Hepatic stellate cell (primary cell): ENCODE results near the gene ADORA3.

ENCODE experiments used
- DNase-seq: peaks from one replicate; pipeline ENCODE4 v3.0.0; 2011; ENCODE audit warnings: low spot score

The ADORA3 gene

DNA sequence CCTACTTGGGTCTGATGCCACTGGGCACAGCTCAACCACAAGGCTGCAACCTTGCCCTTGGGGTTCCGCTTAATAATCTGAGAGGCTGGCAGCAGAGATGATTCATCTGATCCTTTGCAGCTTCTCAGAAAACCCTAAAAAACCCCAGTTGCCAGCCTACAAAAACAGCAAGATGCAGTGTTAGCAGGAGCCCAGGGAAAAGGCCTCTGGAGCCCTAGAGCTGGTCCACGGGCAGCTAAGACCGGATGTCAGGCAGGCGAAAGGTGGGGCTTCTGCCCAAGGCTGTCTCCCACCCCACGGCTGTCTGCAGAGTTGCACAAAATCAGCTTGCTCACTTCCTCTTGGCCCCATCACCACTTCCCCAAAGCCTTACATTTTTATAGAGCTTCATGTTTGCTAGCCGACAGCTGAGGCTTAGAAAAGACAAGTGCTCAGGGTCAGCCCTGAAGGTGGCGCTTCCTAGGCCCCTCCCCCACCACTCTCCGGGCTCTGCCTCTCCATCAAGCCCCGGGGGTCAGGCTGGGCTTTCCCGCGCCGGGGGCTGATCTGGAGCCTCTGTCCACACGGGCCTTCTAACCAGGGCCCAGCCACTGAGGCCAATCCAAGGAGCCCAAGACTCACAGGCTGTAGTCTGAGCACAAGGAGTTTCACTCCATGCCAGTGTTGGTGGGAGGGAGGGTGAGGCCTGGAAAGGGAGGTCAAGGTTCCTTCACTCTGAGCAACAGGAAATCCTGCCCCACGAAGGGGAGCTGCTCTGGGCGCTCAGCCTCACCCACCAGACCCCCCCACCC is 4.2 kb upstream of the ADORA3 start:
- DNase-seq = peak; percentile 52

DNA sequence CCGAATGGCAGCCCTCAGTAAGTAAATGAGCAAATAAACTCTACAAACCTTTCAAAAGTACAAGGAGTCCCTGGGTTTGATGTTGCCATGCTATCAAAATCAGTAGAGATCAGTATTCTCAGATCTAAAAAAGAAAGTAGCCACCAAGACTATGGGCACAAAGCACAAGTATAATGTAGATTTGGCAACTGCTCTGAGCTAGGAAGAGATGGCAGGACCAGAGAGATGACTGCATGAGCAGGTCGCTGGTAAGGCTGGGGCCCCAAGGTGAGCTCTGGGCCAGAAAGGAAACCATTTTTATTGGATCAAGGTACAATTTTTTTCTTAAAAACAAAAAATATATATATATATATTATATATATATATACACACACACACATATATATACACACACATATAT is 3.1 kb upstream of the ADORA3 start:
- no peak for DNase-seq

DNA sequence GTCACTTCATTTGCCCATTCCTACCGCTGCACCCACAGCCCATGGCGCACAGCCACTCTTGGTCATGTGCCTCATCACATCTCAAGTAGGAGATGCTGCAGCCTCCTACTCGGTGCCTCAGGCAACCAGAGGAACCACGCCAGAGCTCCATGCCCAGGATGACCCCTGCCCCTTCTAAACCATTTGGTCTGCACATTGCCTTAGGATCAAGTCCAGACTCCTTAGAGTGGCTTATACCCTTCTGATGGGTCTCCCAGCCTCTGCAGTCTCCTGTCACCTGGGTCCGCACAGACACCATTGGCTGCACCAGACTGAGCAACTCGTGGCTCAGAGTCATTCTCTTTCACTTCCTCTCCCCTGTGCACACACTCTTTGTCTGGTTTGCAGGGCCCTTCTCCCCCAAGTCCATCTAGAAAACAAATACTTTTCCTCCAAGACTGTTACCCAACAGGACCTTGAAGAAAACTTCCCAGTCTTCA is 2.2 kb upstream of the ADORA3 start:
- no peak for DNase-seq

DNA sequence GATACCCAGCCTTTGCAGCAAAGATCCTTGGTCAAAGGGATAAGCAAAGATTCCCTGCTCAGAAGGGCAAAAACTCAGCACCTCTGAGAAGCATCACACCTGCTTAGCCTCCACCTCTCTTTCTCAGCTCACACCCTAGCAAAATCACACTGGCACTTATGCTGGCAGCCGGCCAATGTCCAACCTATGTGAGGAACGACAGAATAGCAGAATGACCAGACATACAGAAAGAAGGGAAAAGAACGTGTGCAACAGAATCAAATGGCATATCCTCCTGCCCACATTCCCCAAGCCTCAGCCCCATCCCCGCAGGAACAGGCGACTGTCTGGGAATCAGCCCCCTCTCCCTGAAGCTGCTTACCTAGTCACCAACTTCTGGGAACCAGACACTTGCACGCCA is 664 bp upstream of the ADORA3 start:
- DNase-seq = no peak

DNA sequence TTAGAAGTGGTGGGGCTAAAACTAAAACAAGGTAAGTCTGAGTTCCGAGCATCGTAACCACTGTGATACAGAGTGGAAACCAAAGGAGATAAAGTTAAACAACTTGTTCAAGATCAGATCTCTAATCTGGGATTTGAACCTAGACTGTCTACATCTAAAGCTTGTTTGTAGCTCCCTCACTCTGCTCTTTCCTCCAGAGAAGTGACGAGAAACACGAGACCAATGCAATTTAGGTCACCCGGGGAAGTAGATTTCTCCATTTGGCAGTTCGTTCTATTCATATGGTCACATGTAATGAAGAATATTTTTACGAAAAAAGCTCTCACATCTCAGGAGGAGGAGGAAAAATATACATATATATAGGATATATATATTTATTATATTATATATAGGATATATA is 1.8 kb downstream of the ADORA3 start:
- no peak for DNase-seq

DNA sequence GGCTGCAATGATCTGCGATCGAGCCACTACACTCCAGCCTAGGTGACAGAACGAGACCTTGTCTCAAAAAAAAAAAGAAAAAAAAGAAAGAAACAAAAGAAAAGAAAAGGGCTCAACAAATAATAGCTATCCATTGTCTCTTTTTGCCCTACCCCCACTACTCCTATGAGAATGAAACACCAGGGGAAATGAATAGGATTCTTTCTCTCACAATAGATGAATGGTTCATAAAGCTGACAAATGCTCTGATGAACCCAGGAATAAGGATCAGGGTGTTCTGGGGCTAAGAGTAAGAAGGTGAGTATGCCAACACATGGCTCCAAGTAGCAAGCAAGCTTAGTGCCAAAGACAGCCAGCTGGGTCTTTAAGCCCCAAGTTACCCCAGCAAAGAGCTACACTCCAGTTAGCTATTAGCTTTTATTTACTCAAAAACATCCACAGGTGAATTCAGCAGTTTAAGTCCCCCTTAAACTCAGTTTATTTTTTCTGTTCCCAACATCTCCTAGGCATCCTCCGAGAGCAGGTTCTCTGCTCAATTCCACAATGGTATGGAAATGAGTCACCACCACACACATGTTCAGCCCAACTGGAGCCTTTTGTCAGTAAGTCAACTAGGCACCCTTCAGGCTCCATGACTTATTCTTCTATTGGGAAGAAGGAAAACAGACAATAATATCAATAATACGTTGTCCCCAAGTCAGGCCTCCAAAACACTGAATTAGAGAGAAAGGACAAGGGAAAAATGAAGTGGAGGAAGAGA is 4.2 kb downstream of the ADORA3 start:
- DNase-seq = no peak

DNA sequence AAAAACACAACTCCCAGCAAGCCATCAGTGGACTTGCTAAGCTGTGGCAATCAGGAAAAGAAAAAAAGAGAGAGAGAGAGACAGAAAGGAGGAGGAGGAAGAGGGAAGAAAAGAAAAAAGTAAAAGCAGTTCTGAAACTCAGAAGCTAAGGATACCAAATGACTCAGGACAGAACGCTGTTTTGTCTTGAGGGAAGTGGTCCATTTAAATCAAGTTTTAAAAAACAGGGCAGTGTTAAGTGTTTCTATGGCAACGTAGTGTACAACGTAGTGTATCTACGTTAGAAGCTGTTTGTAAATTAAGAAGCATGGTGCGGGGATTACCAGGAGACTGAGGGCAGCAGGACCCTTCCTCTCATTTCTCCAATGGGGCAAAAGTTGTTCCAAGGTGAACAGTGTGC is 5.8 kb downstream of the ADORA3 start:
- DNase-seq = no peak

DNA sequence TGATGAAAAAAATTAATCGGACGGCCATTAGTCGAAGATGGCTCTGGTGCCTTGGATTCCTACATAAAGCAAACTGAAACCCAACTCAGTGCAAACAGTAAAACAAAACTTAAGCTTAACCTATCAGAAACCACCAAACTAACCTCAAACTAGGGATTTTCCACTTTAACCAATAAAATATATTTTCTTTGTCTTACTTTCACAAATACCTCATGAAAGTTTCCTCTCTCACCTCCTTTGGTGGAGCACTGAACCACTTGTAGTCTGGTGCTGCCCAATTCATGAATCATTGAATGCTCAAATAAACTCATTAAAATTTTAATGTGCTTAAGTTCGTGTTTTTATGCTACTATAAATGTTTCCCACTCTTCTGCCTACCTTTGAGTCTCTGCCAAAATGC is 7.0 kb downstream of the ADORA3 start:
- DNase-seq = no peak

DNA sequence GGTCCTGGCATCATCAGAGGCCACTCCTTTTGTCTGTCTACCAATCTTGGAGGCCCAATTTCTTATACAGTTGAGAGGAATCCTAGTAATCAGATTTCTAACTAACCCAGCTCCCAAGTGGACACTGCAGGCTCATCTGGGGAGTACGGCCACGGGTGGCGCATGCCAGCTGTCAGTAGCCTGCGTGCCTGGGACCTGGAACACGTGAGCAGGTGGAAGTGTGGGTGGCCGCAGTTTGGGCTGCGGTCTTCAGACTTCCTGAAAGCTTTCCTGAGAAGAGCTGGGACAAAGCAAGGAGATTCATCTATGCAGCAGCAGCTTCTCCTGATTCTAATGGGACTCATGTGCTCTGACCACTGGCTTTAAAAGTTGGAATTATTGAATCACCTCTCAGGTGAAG is 12.4 kb downstream of the ADORA3 start:
- no peak for DNase-seq

DNA sequence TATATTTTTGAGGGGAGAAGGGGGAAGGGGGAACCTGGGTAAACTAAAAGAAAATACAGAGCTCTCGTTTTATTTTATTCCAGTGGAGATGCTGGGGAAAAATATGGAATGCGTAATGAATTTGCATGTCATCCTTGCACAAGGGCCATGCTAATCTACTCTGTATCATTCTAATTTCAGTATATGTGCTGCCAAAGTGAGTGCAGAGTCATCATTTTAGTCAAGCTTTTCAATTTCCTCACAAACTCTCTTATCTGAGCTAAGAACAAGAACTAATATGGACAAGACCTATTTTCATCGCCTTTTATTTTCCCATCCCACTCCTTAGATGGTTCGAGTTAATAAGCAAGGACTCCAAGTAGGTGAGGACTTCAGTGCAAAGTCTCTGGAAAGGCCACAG is 13.2 kb downstream of the ADORA3 start:
- DNase-seq = no peak

DNA sequence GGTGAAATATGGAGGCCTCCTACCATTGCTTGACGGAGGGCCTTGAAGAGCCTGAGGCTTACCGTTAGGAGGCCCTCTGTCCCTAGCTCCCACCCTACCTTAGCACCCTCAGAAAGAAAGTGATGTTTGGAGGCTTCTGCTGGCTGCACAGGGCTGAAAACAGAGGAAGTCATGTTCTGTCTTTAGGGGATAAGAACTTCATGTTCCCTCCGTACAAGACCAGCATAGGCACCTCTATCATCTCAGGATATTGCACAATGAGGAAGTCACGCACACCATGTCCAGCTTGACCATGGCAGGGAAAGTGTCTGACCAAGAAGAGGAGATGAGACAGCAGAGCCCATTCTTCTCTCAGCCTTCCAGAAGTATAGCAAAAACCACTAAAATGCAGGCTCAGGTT is 13.8 kb downstream of the ADORA3 start:
- no peak for DNase-seq

DNA sequence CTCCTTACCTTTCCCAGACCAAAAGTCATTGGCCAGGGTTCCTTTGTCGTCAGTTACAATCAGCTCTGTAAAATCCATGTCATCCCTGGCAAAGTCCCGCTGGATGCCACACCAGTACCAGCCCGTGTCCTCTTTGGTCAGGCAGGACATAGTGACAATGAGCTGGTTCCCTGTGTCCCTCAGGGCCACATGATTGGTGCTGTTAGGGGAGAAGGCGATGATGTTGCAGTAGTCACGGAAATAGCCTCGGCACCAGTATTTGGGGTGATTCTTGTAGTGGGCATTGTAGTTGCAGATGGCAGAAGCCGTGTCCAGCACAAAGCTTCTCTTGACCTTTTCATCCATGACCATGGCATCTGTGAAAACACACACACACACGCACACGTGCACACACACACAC is 14.8 kb downstream of the ADORA3 start:
- DNase-seq = no peak

DNA sequence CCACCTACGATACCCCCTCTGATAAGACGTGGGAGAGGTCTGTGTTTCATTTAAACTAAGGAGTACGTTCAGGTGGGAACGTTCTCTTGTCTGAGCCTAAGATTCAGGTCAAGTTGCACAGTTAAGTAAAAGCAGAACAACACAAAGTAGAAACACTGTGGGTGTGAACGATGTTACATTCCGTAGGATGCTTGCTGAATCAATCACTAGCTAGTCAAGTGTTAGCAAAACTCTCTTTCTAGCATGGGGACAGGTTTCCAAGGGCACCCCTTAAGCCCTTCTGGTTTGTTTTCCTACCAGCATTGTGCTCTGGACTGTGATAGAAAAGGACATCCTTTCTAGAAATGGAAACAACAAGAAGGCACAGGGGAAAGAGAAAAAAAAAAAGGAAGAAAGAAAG is 16.3 kb downstream of the ADORA3 start:
- no peak for DNase-seq

DNA sequence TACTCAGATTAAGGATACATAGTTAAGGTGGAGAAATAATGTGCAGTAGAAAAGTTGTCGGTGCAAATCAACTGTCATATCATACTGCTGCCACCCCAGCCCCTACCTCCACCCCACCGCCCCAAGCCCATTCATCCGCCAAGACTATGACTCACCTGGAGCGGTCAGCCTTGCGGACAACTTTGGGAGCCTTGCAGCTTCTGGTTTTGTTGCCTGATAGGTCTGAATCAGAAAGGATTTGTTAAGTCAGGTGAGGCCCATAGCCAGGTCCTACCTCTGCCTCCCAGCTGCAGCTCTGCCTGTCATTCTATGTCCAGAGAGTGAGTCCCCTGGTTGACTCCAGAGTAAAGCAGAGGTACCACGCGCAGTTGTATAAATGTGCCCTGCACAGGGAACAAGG is 17.0 kb downstream of the ADORA3 start:
- DNase-seq = no peak

DNA sequence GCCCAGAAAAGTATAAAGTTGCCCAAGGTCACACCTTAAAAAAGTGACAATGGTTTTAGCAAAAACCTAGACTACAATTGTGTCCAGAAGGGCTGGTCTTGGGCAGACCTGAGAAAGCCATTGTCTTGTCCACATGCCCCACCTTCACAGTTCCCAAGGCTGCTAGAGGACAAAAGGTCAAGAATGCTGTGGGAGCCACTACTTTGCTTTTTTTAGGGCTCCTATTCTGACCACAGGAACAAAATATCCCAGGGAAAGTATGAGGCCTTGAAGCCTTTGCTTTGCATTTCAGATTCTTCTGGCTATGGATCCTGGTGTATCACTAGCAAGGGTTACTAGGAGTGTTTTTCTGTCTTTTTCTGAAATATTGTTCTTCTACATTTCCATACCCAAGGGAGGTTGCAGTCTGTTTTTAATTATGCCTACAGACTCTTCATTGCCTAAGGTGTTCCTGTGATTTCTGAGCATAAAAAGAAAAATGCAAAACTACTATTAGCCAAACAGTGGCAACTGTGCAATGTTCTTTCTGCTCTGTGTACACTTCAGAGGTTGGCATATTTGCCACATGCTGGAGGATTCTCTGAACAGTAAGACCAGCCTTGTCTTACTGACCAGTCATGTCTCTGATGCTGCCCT is 18.9 kb downstream of the ADORA3 start:
- DNase-seq = no peak

DNA sequence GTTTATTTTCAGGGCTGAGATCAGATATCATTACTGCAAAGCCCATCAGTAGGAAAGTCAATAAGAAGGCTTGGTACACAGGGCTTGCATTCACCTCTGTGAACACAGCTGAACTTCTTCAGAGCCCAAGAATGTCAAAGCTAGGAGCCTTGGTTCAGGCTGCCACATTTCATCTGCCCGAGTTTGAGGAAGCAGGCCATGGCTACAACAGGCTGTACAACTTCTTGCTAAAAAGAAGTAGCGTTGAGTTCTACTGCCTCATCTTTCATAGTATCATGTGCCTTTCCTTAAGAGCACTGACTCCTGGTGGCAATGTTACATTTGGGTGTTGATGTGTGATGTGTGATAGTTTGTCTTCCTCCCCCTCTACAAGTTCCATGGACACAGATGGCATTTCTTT is 19.6 kb downstream of the ADORA3 start:
- DNase-seq = no peak

DNA sequence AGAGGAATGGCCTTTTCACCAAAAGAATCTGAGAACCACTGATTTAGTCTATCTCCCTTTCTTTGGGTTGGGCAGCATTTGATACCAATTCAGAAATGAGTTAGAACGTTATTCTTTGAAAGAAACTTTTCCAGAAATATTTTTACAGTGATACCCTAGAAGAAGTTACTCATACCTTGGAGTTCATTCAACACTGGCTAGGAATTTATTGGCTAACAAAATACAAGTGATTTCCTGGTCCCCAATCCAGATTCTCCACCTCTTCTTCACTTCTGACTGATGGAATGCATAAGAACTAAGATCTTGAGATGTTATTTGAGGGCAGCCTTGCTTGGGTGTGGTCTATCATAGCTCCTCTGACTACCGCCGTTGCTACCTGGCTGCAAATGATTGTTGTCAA is 20.3 kb downstream of the ADORA3 start:
- no peak for DNase-seq

DNA sequence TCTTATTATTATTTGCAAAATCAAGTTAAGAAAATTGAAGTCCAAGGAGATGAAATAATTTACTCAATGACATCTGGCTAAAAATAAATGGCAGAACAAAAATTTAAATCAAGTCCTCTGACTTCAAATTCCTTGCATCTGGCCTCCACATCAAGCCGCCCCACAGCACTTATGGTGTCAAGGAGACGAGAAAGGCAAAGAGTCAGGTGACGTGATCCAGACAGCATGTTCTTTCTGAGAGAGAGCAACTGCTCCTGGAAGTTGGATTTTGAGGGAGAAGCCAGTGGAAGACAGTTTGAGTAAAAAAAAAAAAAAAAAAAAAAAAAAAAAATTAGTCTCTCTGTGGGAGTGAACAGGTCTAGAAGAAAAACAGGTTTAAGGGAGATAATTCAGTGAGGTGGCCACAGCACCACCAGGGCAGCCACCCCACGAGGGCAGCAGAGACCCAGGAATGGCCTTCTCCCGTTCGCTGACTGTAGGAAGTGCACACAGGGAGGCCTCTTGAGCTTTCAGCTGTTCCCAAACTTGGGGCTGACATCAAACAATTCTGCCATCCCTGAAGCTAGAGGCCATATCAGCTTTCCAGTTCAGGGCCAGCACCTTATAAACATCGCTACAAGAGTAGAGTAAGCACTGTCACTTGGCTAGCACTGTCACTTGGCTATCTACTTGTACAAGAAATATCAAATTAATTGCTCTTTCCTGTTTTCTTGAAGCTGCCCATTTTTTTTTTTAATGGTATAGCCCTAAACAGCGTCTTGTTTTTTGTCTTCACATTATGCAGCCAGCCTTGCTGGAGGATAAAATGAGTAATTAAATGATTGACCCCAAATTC is 21.8 kb downstream of the ADORA3 start:
- peak; percentile 70 for DNase-seq

DNA sequence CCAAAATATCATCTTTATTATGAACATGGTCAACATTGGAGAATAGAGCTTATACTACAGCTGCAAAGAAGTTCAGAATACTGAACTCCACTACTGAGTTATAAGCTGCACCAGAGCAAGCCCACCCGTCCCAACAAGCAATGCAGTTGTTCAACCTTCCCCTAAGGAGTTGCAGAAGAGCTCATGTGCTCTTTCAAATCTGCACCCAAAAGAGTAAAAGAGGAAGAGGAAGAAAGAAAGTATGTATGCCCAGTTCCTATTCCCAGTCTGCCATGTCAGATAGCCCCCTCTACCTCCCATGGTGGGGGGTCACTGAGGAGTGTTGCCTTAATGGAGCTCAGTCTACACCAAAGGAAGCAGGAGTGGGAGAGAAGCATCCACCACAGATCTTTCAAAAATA is 22.8 kb downstream of the ADORA3 start:
- no peak for DNase-seq

DNA sequence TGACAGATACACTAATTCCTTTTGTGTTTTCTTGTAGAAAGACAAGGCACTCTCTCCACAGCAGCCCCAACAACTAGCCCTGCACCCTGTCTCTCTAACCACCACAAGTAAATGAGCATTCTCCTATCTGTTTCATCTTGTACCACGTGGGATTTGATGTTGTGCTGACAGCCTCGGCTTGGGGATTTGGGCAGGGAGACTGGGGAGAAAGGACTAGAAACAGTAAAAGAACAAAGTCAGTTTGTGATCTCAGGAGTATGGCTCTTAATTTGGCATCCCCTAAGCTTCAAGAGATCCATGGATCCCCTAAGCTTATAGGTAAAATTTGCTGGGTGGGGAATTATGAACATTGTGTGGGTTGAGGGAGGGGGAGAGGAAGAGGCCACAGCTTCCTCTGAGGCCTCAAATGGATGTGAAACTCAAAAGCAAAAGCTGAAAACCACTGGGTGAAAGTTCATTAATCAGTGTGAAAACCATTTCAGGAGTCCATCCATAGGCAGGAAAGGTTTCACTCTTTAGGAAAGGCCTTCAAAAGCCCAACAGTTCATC is 26.6 kb downstream of the ADORA3 start:
- DNase-seq = no peak

DNA sequence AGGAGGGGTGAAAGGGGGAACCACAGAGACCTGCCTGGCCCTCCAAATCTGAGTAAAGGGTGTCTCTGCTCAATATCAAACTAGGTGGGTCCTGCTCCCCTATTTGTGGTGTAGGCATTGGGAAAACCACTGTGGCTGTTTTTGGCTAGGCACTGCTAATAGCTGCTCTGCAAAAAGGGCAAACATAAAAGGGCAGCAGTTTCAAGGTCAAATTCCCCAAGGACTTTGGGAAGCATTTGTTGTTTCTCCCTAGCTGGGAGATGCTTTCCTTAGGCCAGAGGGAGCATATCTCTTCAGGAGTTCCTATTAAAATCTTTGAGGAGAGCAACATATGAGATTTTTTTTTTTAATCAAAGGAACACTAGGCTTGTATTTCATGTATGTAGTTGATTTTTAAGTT is 27.2 kb downstream of the ADORA3 start:
- DNase-seq = no peak

DNA sequence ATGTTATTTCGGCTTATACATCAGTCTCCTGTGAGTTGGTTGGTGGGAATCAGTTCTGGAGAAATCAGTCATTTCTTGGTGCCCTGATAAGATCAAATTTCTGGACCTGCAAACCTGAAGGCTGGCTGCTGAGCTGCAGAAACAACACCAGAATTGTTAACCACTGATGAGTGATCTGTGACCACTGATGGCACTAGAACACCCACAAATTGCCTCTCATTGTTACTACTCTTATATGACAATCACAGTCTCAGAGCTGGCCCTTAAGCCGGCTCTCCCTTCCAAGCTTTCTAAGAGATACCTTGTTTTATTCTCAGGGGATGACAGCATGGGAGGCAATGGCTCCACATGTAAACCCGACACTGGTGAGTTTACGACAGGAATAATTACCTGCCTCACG is 27.7 kb downstream of the ADORA3 start:
- no peak for DNase-seq
